CD14-positive monocyte (primary cell): ENCODE results near the gene NAP1L4. TPM values are rescaled to one million over a fixed set of nuclear protein-coding genes. Genes with fewer than 3 reads are reported as not detected.

Experiments
- DNase-seq, 3 donors: peaks; one replicate each; pipeline ENCODE4 v3.0.0-alpha.2; 2011 to 2022
- H2AFZ ChIP-seq: 2 replicates; pipeline ENCODE4 v1.6.0; 2012; ENCODE audit warnings: mild to moderate bottlenecking, low read depth, low read length, inconsistent platforms; ENCODE audit not compliant: insufficient read depth, poor library complexity, severe bottlenecking
- H3K27ac ChIP-seq, 2 donors: 1 replicate in 1 of 2; 2 replicates in 1 of 2; pipeline ENCODE4 v1.5.1; 2012 to 2013; ENCODE audit warnings: low read length in 2 of 2, control low read depth in 1 of 2, inconsistent platforms in 1 of 2, low read depth in 1 of 2, mild to moderate bottlenecking in 1 of 2
- H3K27me3 ChIP-seq, 2 donors: one replicate each; pipeline versions ENCODE4 v1.6.0 to v1.6.1; 2011 to 2013; ENCODE audit warnings: low read length in 2 of 2; ENCODE audit not compliant: control insufficient read depth in 2 of 2, insufficient read depth in 2 of 2
- H3K36me3 ChIP-seq, 2 donors: replicated peaks in 1 of 2; 1 replicate in 1 of 2; 2 replicates in 1 of 2; pipeline versions ENCODE4 v1.5.1 to v1.6.1; 2012 to 2013; ENCODE audit warnings: low read length in 2 of 2, control low read depth in 1 of 2, inconsistent platforms in 1 of 2, mild to moderate bottlenecking in 1 of 2; ENCODE audit not compliant: insufficient read depth in 2 of 2, control insufficient read depth in 1 of 2
- H3K4me1 ChIP-seq, 2 donors: 1 replicate in 1 of 2; 2 replicates in 1 of 2; pipeline versions ENCODE4 v1.5.1 to v1.6.1; 2012 to 2013; ENCODE audit warnings: low read length in 2 of 2, control low read depth in 1 of 2, inconsistent platforms in 1 of 2, mild to moderate bottlenecking in 1 of 2, moderate library complexity in 1 of 2; ENCODE audit not compliant: insufficient read depth in 2 of 2, control insufficient read depth in 1 of 2
- H3K4me2 ChIP-seq: replicated peaks from 2 replicates; pipeline ENCODE3; 2012; ENCODE audit warnings: low read length, moderate library complexity, mild to moderate bottlenecking; ENCODE audit not compliant: poor library complexity, severe bottlenecking; ENCODE audit errors: extremely low read depth
- H3K4me3 ChIP-seq, 3 experiments: fragments of 200-600 bp in 1 of 3; sonication (generic) in 1 of 3; replicated peaks in 1 of 3; 1 replicate in 2 of 3; 2 replicates in 1 of 3; pipeline ENCODE4 v1.5.1; 2011 to 2013; ENCODE audit warnings: low read length in 3 of 3, mild to moderate bottlenecking in 3 of 3, control low read depth in 2 of 3, low read depth in 2 of 3, inconsistent platforms in 1 of 3, moderate library complexity in 1 of 3
- H3K79me2 ChIP-seq: 2 replicates; pipeline ENCODE4 v1.6.0; 2012; ENCODE audit warnings: mild to moderate bottlenecking, control low read depth, inconsistent platforms, low read length, moderate library complexity; ENCODE audit not compliant: insufficient read depth
- H3K9ac ChIP-seq: 2 replicates; pipeline ENCODE4 v1.6.0; 2017; ENCODE audit warnings: low read length, mild to moderate bottlenecking; ENCODE audit not compliant: insufficient read depth, poor library complexity, severe bottlenecking
- H3K9me3 ChIP-seq, 2 donors: replicated peaks in 1 of 2; 1 replicate in 1 of 2; 2 replicates in 1 of 2; pipeline versions ENCODE4 v1.5.1 to v1.6.1; 2012 to 2013; ENCODE audit warnings: low read length in 2 of 2, control low read depth in 1 of 2; ENCODE audit not compliant: control insufficient read depth in 1 of 2, insufficient read depth in 1 of 2
- H4K20me1 ChIP-seq: 2 replicates; pipeline ENCODE4 v1.6.0; 2012; ENCODE audit warnings: mild to moderate bottlenecking, low read length, control low read depth, moderate library complexity; ENCODE audit not compliant: insufficient read depth
- H3K27ac Mint-ChIP-seq, 7 donors: one replicate each; pipeline ENCODE4 v1.8.0; 2020; ENCODE audit warnings: mild to moderate bottlenecking in 7 of 7, mixed read lengths in 7 of 7, moderate library complexity in 6 of 7, inconsistent platforms in 2 of 7
- H3K27me3 Mint-ChIP-seq, 3 donors: one replicate each; pipeline ENCODE4 v1.8.0; 2021 to 2022; ENCODE audit warnings: low read depth in 3 of 3, mild to moderate bottlenecking in 3 of 3, mixed read lengths in 3 of 3, moderate library complexity in 3 of 3, inconsistent platforms in 1 of 3
- H3K36me3 Mint-ChIP-seq, 2 donors: one replicate each; pipeline ENCODE4 v1.8.0; 2020; ENCODE audit warnings: mixed read lengths in 2 of 2, inconsistent platforms in 1 of 2, mild to moderate bottlenecking in 1 of 2
- H3K4me1 Mint-ChIP-seq: one replicate; pipeline ENCODE4 v1.8.0; 2020; ENCODE audit warnings: mild to moderate bottlenecking, mixed read lengths
- H3K4me3 Mint-ChIP-seq, 2 donors: one replicate each; pipeline ENCODE4 v1.8.0; 2020; ENCODE audit warnings: mild to moderate bottlenecking in 2 of 2, mixed read lengths in 2 of 2, moderate library complexity in 1 of 2
- H3K9me3 Mint-ChIP-seq, 7 donors: one replicate each; pipeline ENCODE4 v1.8.0; 2020 to 2022; ENCODE audit warnings: mixed read lengths in 7 of 7, mild to moderate bottlenecking in 6 of 7, moderate library complexity in 6 of 7, inconsistent platforms in 2 of 7
- WGBS: methylation state at CpG from one replicate; pipeline ENCODE4 v1.1.5; 2013; ENCODE audit warnings: missing lambda C conversion rate; ENCODE audit not compliant: insufficient coverage; 5-methylcytosine and 5-hydroxymethylcytosine counted together
- intact Hi-C, 2 donors: fragments of 100-400 bp; cut with micrococcal nuclease; formaldehyde crosslinking; loops; one replicate each; pipeline versions ENCODE4 v1.15.0 to v1.15.1; 2023
- polyA plus RNA-seq, 3 donors: library from polyadenylated mRNA; depleted of rRNA in 1 of 3; unstranded in 2 of 3; stranded (reverse) in 1 of 3; fragments of 300-500 nt in 2 of 3; fragments of >200 nt in 1 of 3; fragmentation: Illumina TruSeq in 2 of 3; gene quantifications; 1 replicate in 2 of 3; 2 replicates in 1 of 3; pipeline ENCODE4 v1.2.3, GENCODE V29; 2012 to 2021
- TF ChIP-seq, protein P1 (sequence below): fragments of 200-600 bp; IDR thresholded peaks from one replicate; pipeline ENCODE4 v1.8.0; 2022; ENCODE audit warnings: antibody characterized with exemption, mild to moderate bottlenecking

NAP1L4 gene
- polyA plus RNA-seq, 3 donors: 42.1 to 44.9 (median 44.9) TPM

- peaks cover 65 to 80% of the 10 kb centered on the region in 2 donors for H3K36me3 Mint-ChIP-seq
- Histone ChIP-seq H2AFZ (no peak overlapping the region), H4K20me1 (peaks cover 8% of the 10 kb centered on the region), H3K27me3 (no peaks in the 10 kb centered on the region), H3K4me2 (peak overlapping the region; percentile 2), H3K36me3 (peaks cover 46 to 80% of the 10 kb centered on the region in 2 donors), H3K9me3 (no peaks in the 10 kb centered on the region), H3K4me3 (peak overlapping the region in 1 of 3 experiments; percentile 16), H3K79me2 (no peaks in the 10 kb centered on the region), H3K4me1 (peaks cover 12% of the 10 kb centered on the region in 2 donors), H3K27ac (peak overlapping the region in 1 of 2 donors; percentile 43), H3K9ac (no peak overlapping the region)
- TF ChIP-seq, protein P1, sequence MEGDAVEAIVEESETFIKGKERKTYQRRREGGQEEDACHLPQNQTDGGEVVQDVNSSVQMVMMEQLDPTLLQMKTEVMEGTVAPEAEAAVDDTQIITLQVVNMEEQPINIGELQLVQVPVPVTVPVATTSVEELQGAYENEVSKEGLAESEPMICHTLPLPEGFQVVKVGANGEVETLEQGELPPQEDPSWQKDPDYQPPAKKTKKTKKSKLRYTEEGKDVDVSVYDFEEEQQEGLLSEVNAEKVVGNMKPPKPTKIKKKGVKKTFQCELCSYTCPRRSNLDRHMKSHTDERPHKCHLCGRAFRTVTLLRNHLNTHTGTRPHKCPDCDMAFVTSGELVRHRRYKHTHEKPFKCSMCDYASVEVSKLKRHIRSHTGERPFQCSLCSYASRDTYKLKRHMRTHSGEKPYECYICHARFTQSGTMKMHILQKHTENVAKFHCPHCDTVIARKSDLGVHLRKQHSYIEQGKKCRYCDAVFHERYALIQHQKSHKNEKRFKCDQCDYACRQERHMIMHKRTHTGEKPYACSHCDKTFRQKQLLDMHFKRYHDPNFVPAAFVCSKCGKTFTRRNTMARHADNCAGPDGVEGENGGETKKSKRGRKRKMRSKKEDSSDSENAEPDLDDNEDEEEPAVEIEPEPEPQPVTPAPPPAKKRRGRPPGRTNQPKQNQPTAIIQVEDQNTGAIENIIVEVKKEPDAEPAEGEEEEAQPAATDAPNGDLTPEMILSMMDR: no peak
- H3K4me3 Mint-ChIP-seq: peak overlapping the region in 1 of 2 donors; percentile 69
- intact Hi-C loops: no loop called here
- peaks cover 16% of the 10 kb centered on the region for H3K4me1 Mint-ChIP-seq
- WGBS: 64% methylated on average over 7 of the region's 8 CpGs
- H3K27ac Mint-ChIP-seq: peak overlapping the region; percentile 26 to 90 (median 66)
- peak in 1 of 3 donors; percentile 31 for DNase-seq
- H3K9me3 Mint-ChIP-seq: peaks cover 0 to 4% (median 0%) of the 10 kb centered on the region in 7 donors
- no peaks in the 10 kb centered on the region for H3K27me3 Mint-ChIP-seq
Observed at GRCh38 chr11:3002351-3002861, 10.3 kb upstream of the NAP1L4 start.

- Histone ChIP-seq H4K20me1 (peaks cover 8% of the 10 kb centered on the region), H3K27ac (no peak overlapping the region), H3K27me3 (no peaks in the 10 kb centered on the region), H2AFZ (no peak overlapping the region), H3K9me3 (no peaks in the 10 kb centered on the region), H3K79me2 (no peaks in the 10 kb centered on the region), H3K4me3 (no peak overlapping the region), H3K4me1 (peaks cover 12% of the 10 kb centered on the region in 2 donors), H3K9ac (no peak overlapping the region), H3K36me3 (peaks cover 43 to 71% of the 10 kb centered on the region in 2 donors), H3K4me2 (no peak overlapping the region)
- H3K36me3 Mint-ChIP-seq: peaks cover 62 to 71% of the 10 kb centered on the region in 2 donors
- peaks cover 0 to 4% (median 0%) of the 10 kb centered on the region in 7 donors for H3K9me3 Mint-ChIP-seq
- H3K27ac Mint-ChIP-seq: peak overlapping the region in 1 of 7 donors; percentile 84
- peaks cover 16% of the 10 kb centered on the region for H3K4me1 Mint-ChIP-seq
- TF ChIP-seq, protein P1: no peak
- H3K4me3 Mint-ChIP-seq: no peak overlapping the region
- no peaks in the 10 kb centered on the region for H3K27me3 Mint-ChIP-seq
- no peak for DNase-seq
- WGBS: 97% methylated on average over 4 of the region's 6 CpGs
- intact Hi-C loops: no loop called here
Observed at GRCh38 chr11:3001496-3001895, 9.4 kb upstream of the NAP1L4 start.
